GM19193 (cell line): ENCODE results near the gene FXR2.

Experiments
- POLR2A ChIP-seq: IDR thresholded peaks from 4 replicates; pipeline ENCODE4 v1.6.1; 2011; ENCODE audit not compliant: insufficient read depth, insufficient read length; ENCODE audit errors: extremely low read depth

The FXR2 gene

DNA sequence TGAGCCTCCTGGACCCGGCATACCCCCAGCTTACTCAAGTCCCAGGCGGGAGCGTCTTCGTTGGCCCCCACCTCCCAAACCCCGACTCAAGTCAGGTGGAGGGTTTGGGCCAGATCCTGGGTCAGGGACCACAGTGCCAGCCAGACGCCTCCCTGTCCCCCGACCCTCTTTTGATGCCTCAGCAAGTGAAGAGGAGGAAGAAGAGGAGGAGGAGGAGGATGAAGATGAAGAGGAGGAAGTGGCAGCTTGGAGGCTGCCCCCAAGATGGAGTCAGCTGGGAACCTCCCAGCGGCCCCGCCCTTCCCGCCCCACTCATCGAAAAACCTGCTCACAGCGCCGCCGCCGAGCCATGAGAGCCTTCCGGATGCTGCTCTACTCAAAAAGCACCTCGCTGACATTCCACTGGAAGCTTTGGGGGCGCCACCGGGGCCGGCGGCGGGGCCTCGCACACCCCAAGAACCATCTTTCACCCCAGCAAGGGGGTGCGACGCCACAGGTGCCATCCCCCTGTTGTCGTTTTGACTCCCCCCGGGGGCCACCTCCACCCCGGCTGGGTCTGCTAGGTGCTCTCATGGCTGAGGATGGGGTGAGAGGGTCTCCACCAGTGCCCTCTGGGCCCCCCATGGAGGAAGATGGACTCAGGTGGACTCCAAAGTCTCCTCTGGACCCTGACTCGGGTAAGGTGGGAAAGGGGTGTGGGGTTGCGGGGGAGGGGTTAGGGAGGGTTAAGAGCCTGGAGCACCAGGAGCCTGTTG, 51.4 kb downstream of the FXR2 start:
- TF ChIP-seq POLR2A, result no peak

DNA sequence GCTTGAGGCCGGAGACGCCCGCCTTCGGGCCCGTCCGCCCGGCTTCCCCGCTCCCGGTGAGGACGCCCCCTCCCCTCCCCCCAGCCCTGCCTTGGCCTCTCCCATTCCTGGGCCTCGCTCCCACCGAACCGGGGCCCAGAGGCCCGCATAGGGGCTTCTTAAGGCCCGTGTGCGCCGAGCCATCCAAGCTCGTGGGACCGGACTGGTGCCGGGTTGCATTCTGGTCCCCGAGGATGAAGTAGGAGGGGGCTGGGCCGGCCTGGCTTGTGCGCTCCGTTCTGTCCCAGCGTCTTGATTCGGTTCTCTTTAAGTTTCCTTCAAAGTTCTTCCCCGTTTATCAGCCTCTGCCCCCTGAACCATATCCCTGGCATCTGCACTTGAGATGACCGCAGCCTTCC, 52.5 kb downstream of the FXR2 start:
- no peak for TF ChIP-seq POLR2A

DNA sequence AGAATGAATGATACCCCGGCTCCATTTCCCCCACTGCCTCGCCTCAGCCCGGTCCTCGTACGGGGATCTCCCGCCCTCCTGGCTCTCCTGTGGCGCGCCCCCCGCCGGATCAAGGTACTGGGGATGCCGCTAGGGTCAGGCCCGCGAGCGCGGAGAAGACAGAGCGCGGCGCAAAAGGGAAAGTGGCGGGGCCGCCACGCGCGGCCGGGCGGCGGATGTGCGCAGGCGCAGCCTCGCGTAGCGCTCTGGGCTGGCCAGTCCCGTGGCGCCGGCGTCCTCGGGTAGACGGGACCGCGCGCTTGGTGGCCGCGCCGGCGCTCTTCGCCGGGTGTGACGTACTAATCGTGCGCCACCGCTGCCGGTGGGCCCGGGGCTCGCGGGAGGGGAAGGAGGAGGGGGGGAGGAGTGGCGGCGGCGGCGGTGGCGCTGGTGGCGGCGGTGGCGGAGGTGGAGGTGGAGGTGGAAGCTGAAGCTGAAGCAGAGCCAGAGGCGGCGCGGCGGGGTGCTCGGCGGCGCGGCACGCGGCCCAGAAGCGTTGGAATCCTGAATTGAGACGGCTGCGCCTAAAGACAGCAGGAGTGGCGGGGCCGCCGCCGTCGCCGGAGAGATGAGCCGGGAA, 53.0 kb downstream of the FXR2 start, which contains the start of gene SENP3:
Gene SENP3 (plus strand): TSS at position 331 of the 619 bp plus-strand sequence. CDS start 1,158 bp downstream, outside the sequence.
- TF ChIP-seq POLR2A, result peak; percentile 74

DNA sequence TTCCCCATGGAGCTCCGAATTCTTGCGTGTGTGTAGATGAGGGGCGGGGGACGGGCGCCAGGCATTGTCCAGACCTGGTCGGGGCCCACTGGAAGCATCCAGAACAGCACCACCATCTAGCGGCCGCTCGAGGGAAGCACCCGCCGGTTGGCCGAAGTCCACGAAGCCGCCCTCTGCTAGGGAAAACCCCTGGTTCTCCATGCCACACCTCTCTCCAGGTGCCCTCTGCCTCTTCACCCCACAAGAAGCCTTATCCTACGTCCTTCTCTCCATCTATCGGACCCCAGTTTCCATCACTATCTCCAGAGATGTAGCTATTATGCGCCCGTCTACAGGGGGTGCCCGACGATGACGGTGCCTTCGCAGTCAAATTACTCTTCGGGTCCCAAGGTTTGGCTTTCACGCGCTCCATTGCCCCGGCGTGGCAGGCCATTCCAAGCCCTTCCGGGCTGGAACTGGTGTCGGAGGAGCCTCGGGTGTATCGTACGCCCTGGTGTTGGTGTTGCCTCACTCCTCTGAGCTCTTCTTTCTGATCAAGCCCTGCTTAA, 53.6 kb downstream of the FXR2 start:
- TF ChIP-seq POLR2A, result no peak

DNA sequence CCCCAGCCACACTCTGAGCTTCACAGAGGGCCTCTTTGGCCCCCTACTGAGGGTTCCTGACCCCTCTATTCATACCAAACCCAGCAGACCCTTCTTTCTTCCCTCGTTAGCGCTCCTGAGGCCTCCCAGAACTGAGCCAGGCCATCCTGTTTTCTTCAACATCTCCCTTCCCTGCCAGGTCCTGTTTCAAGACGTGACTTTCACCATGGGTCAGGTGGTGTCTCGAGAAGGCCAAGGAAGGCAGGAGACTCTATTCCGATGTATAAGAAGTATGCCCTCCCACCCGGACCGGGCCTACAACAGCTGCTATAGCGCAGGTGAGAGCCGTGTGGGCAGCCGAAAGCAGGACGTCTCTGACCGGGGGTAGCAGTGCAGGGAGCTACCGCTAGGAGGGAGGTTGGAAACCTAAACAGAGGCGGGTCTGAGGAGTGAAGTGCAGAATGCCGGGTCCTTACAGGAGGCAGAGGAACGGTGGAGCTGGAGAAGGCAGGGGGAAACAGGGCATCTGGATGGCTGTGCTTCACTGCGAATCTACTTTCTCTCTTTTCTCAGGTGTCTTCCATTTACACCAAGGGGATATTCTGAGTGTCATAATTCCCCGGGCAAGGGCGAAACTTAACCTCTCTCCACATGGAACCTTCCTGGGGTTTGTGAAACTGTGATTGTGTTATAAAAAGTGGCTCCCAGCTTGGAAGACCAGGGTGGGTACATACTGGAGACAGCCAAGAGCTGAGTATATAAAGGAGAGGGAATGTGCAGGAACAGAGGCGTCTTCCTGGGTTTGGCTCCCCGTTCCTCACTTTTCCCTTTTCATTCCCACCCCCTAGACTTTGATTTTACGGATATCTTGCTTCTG, 54.3 kb downstream of the FXR2 start:
- no peak for TF ChIP-seq POLR2A

DNA sequence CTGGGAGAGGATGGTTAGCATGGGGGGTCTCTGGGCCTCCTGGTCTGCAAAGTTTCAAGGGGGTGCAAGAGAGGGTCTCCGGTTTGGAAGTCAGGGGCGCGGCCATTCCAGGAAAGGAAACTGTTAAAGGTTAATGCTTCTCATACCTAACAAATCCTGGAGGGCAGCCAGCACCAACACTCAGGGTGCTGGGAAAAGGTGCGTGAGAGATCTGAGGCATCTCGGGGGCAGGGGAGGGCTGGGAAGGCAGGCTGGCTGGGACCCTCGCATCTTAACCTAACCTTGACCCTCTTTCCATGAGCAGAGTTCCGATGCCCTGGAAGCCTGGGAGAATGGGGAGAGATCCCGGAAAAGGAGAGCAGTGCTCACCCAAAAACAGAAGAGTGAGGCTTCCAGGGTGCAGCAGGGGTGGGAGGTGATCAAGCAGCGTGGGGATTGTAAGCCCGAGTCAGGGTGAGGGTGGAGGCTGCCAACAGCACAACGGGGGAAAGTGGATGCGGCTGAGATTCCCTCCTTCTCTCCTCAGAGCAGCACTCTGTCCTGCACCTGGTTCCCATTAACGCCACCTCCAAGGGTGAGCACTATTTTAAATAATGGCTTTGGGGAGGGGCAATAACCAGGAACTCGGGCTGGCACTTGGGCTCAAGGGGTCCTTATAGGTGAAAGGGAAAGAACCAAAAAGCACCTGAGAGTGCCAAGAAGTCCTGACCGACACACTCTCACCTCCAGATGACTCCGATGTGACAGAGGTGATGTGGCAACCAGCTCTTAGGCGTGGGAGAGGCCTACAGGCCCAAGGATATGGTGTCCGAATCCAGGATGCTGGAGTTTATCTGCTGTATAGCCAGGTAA, 55.2 kb downstream of the FXR2 start:
- TF ChIP-seq POLR2A, result no peak

DNA sequence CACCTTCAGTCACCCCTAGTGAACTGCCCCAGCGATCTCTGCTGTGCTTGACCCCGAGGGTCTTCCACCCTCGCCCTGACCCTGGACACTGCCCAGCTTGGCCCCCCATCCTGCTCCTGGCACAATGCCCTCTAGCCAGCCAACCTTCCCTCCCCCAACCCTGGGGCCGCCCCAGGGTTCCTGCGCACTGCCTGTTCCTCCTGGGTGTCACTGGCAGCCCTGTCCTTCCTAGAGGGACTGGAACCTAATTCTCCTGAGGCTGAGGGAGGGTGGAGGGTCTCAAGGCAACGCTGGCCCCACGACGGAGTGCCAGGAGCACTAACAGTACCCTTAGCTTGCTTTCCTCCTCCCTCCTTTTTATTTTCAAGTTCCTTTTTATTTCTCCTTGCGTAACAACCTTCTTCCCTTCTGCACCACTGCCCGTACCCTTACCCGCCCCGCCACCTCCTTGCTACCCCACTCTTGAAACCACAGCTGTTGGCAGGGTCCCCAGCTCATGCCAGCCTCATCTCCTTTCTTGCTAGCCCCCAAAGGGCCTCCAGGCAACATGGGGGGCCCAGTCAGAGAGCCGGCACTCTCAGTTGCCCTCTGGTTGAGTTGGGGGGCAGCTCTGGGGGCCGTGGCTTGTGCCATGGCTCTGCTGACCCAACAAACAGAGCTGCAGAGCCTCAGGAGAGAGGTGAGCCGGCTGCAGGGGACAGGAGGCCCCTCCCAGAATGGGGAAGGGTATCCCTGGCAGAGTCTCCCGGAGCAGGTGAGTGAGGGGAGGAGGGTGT, 56.0 kb downstream of the FXR2 start, which contains the start of gene TNFSF13:
Gene TNFSF13 (plus strand): TSS at position 207 of the 776 bp plus-strand sequence. CDS start 290 bp downstream, at position 497.
- TF ChIP-seq POLR2A, result no peak

DNA sequence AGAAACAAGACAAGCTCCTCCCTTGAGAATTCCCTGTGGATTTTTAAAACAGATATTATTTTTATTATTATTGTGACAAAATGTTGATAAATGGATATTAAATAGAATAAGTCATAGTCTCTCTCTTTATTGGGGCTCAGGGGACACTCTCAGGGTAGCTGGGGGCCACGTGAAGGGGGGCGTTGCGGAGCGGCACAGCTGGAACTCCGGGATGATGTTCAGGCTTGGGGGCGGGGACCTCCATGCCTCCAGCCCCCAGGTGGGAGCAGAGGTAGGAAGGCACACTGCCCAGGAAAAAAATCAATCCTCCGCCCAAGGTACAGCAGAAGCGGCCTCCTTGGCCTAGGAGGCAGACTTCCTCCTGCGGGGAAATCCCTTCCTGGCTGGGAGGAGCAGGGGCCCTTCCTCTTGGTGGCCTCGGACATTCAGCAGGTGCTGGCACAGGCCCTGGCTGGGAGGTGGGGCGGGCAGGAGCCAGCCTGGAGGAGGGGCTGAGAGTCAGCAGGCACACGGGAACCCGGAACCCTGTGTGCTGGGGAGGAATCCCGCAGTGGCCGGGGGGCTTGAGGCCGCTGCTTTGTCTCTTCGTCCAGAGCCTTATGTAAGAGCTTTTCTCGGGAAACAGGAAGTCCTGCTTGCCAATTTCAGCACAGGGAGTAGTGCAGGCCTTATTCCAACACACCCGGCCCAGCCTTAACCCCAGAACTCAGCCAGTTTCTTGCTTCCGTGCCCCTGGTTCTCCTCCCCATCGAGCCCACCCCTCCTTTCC, 56.7 kb downstream of the FXR2 start:
- TF ChIP-seq POLR2A, result peak; percentile 82

DNA sequence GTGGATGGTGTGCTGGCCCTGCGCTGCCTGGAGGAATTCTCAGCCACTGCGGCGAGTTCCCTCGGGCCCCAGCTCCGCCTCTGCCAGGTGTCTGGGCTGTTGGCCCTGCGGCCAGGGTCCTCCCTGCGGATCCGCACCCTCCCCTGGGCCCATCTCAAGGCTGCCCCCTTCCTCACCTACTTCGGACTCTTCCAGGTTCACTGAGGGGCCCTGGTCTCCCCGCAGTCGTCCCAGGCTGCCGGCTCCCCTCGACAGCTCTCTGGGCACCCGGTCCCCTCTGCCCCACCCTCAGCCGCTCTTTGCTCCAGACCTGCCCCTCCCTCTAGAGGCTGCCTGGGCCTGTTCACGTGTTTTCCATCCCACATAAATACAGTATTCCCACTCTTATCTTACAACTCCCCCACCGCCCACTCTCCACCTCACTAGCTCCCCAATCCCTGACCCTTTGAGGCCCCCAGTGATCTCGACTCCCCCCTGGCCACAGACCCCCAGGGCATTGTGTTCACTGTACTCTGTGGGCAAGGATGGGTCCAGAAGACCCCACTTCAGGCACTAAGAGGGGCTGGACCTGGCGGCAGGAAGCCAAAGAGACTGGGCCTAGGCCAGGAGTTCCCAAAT, 57.4 kb downstream of the FXR2 start:
- TF ChIP-seq POLR2A, result no peak

DNA sequence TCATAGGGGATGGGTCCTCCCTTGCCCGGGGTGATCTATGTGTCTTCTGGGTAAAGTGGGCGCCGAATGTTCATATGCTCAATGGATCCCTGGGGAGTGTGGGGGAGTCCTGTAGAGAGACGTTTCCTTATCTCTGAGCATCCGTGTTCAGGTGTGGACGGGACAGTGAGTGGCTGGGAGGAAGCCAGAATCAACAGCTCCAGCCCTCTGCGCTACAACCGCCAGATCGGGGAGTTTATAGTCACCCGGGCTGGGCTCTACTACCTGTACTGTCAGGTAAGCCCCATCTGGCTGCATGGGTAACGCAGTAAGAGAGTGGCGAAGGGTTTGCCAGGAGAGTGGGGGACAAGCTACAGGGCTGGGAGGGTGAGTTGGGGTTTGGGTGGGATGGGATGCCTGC, 58.1 kb downstream of the FXR2 start:
- no peak for TF ChIP-seq POLR2A

DNA sequence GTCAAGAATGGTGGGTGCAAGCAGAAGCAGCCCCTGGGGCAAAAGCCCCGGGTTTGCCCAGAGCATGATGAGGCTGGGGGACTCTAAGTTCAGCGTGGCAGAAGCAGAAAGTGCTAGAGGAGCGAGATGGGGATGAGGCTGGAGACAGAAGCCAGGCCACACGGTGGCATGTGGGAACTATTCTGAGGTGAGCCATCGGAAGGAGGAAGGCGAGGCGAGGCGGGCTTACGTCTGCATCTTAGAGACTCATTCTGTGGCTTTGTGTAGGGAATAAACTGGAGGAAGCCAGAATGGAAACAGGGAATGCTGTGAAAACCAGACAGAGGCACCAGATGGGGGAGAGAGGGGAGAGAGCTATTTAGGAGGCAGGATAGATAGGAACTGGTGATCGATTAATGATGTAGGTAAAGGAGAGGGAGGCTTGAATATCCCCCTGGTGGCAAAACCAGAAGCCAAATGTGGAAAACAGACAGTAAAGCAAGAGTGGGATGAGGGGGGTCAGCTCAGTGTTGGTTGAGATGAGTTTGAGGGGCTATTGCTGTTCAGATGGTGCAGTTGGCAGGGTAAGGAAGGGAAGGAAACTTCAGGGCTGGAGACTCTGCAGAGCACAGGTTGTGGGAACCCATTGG, 59.3 kb downstream of the FXR2 start:
- no peak for TF ChIP-seq POLR2A

DNA sequence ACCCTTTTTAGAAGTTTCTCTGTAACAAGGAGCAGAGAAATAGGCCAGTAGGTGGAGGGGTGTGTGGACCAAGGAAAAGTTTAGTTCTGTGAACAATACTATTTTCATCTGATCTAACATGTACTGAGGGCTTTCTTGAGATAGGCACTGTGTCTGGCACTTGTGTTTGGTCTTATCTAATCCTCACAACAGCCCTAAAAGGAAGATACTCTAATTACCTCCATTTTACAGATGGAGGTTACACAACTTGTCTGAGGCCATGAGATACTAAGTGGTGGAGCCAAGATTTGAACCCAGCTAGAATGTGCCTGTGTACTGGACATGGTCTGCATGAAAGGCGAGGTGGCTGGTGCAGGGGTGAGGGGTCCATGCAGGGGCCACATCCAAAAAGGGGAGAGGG, 61.3 kb downstream of the FXR2 start:
- no peak for TF ChIP-seq POLR2A
